ENCODE data around the gene TMEM263.

GRCh38 chr12:106997916-106998315 is 42.2 kb downstream of the TMEM263 start:
- TF ChIP-seq CTCF (IDR thresholded peaks at IDR 0.05; ENCODE audit: extremely low read depth in 1 of 2, insufficient read depth in 1 of 2, low read depth in 1 of 2, low read length in 2 of 2) (no peak), EZH2 (IDR thresholded peaks at IDR 0.05; ENCODE audit: borderline replicate concordance, low read depth, low read length, severe bottlenecking) (no peak), POLR2AphosphoS5 (IDR thresholded peaks at IDR 0.05; ENCODE audit: insufficient read depth, low read depth, low read length) (no peak), POLR2A (IDR thresholded peaks at IDR 0.05; ENCODE audit: low read depth, low read length) (no peak)
